HG03280 (cell line): ENCODE measurements around the gene C2CD3.
"Not testable (repeated sequence)": the region's sequence is repeated elsewhere in the genome, so short reads cannot be mapped to it uniquely, and the experiment has no call there.

Experiments
- ATAC-seq: cut with Tn5 transposase; IDR thresholded peaks from one replicate; pipeline ENCODE4 v1.9.1; 2021; ENCODE audit warnings: mild to moderate bottlenecking, moderate library complexity; ENCODE audit not compliant: unreplicated experiment

Gene C2CD3

GRCh38 chr11:74168838-74169237, 2.0 kb downstream of the C2CD3 start:
- no peak for ATAC-seq

- no peak for ATAC-seq
Measured at GRCh38 chr11:74162681-74163467, 7.9 kb downstream of the C2CD3 start.

GRCh38 chr11:74159642-74160041, 11.2 kb downstream of the C2CD3 start:
- no peak for ATAC-seq

GRCh38 chr11:74157169-74157568, 13.6 kb downstream of the C2CD3 start:
- no peak for ATAC-seq

GRCh38 chr11:74154620-74155281, 16.1 kb downstream of the C2CD3 start:
- no peak for ATAC-seq

- no peak for ATAC-seq
Measured at GRCh38 chr11:74153224-74153623, 17.6 kb downstream of the C2CD3 start.

- no peak for ATAC-seq
Measured at GRCh38 chr11:74147199-74147929, 23.4 kb downstream of the C2CD3 start.

- no peak for ATAC-seq
Measured at GRCh38 chr11:74144592-74144991, 26.2 kb downstream of the C2CD3 start.

GRCh38 chr11:74142624-74143023, 28.2 kb downstream of the C2CD3 start:
- no peak for ATAC-seq

GRCh38 chr11:74141908-74142307, 28.9 kb downstream of the C2CD3 start:
- ATAC-seq = no peak

GRCh38 chr11:74141241-74141695, 29.5 kb downstream of the C2CD3 start:
- ATAC-seq = no peak

- ATAC-seq = not testable (repeated sequence)
Measured at GRCh38 chr11:74139919-74140431, 30.8 kb downstream of the C2CD3 start.

- no peak for ATAC-seq
Measured at GRCh38 chr11:74139151-74139918, 31.5 kb downstream of the C2CD3 start.

- no peak for ATAC-seq
Measured at GRCh38 chr11:74138572-74138971, 32.2 kb downstream of the C2CD3 start.

- no peak for ATAC-seq
Measured at GRCh38 chr11:74138021-74138420, 32.8 kb downstream of the C2CD3 start.

- ATAC-seq = no peak
Measured at GRCh38 chr11:74135127-74135840, 35.5 kb downstream of the C2CD3 start.

- ATAC-seq = no peak
Measured at GRCh38 chr11:74134661-74135060, 36.1 kb downstream of the C2CD3 start.

- no peak for ATAC-seq
Measured at GRCh38 chr11:74133436-74133835, 37.4 kb downstream of the C2CD3 start.

GRCh38 chr11:74132833-74133232, 38.0 kb downstream of the C2CD3 start:
- ATAC-seq = no peak

- not testable (repeated sequence) for ATAC-seq
Measured at GRCh38 chr11:74129121-74129520, 41.7 kb downstream of the C2CD3 start.
